CD4-positive, alpha-beta T cell treated with Interferon alpha-2 for 1 hour (primary cell): ENCODE data around the gene DDX53.

Source experiments
- DNase-seq, 2 donors: peaks; one replicate each; pipeline ENCODE4 v3.0.0-alpha.2; 2020 to 2022

DDX53 gene

DNA sequence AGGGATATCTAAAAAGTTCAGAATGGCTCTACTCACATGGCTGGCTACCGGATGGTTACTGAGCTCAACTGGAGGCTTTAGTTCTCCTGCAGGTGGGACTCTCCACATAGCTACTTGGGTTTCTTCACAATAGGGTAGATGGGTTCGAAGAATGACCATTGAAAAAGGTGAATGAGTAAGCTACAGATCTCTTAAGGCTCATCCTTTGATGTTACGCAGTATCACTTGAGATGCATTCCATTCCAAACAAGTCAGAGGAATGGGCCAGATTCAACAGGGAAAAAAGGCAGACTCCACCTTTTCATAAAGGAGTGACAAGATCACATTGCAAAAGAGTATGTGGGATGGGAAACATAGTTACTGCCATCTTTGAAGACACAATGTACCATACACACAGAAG is 52.6 kb downstream of the DDX53 start:
- DNase-seq: no peak
